H1 (cell line): ENCODE measurements around the gene SSBP3. TPM values are rescaled to one million over a fixed set of nuclear protein-coding genes. Genes with fewer than 3 reads are reported as not detected.

Source experiments
- CTCF ChIA-PET: fragments of 300-600 bp; sonication (Branson Sonifier 250); formaldehyde crosslinking; loops from one replicate; lab custom pipeline; 2021; ENCODE audit not compliant: partially characterized antibody; lab: Charles Lee
- POLR2A ChIA-PET: fragments of 300-600 bp; sonication (Branson Sonifier 250); formaldehyde crosslinking; loops from one replicate; lab custom pipeline; 2021; ENCODE audit warnings: inconsistent platforms; ENCODE audit not compliant: partially characterized antibody; lab: Charles Lee
- DNase-seq, 2 experiments: peaks; one replicate each; pipeline versions ENCODE4 v3.0.0 to v3.0.0-alpha.2; 2010 to 2022; ENCODE audit warnings: low spot score in 2 of 2, low read depth in 1 of 2, mixed read lengths in 1 of 2
- FAIRE-seq: peaks from 2 replicates; lab custom pipeline; 2011; peaks lifted over from hg19 to GRCh38; lab: Jason Lieb, UNC
- H2AFZ ChIP-seq: 2 replicates; pipeline ENCODE4 v1.8.1; 2012; ENCODE audit warnings: low read length, inconsistent platforms
- H2AK5ac ChIP-seq: 2 replicates; pipeline ENCODE4 v1.6.1; 2013; ENCODE audit warnings: low read depth, low read length
- H2BK120ac ChIP-seq: replicated peaks from 2 replicates; pipeline ENCODE3; 2013; ENCODE audit warnings: low read depth, low read length, inconsistent platforms
- H2BK12ac ChIP-seq: 2 replicates; pipeline ENCODE4 v1.6.1; 2013; ENCODE audit warnings: low read depth, low read length
- H2BK15ac ChIP-seq: 2 replicates; pipeline ENCODE4 v1.6.1; 2013; ENCODE audit warnings: low read length
- H2BK20ac ChIP-seq: 2 replicates; pipeline ENCODE4 v1.6.1; 2013; ENCODE audit warnings: low read length
- H2BK5ac ChIP-seq: 2 replicates; pipeline ENCODE4 v1.6.1; 2013; ENCODE audit warnings: low read depth, low read length
- H3K14ac ChIP-seq: 2 replicates; pipeline ENCODE4 v1.6.1; 2013; ENCODE audit warnings: inconsistent platforms; ENCODE audit not compliant: insufficient read length
- H3K18ac ChIP-seq: 2 replicates; pipeline ENCODE4 v1.6.1; 2013; ENCODE audit warnings: low read length; ENCODE audit errors: extremely low read depth
- H3K23ac ChIP-seq: 2 replicates; pipeline ENCODE4 v1.6.1; 2013; ENCODE audit warnings: inconsistent platforms; ENCODE audit not compliant: insufficient read length
- H3K23me2 ChIP-seq: 2 replicates; pipeline ENCODE4 v1.6.1; 2013; ENCODE audit warnings: low read depth, low read length
- H3K27ac ChIP-seq: 2 replicates; pipeline ENCODE4 v1.6.1; 2011; ENCODE audit warnings: low read depth, low read length, inconsistent platforms
- H3K27me3 ChIP-seq, 4 experiments: replicated peaks in 1 of 4; 1 replicate in 1 of 4; 2 replicates in 3 of 4; pipeline versions ENCODE4 v1.6.1 to v1.8.1; 2011 to 2013; ENCODE audit warnings: low read length in 3 of 4, mild to moderate bottlenecking in 3 of 4, inconsistent platforms in 2 of 4, mixed read lengths in 2 of 4, moderate library complexity in 1 of 4; ENCODE audit not compliant: control insufficient read depth in 3 of 4, insufficient read depth in 3 of 4; ENCODE audit errors: extremely low read depth in 1 of 4
- H3K36me3 ChIP-seq, 4 experiments: 2 replicates each; pipeline versions ENCODE4 v1.6.1 to v1.8.1; 2011 to 2013; ENCODE audit warnings: mild to moderate bottlenecking in 4 of 4, low read length in 3 of 4, moderate library complexity in 2 of 4, control low read depth in 1 of 4, inconsistent platforms in 1 of 4; ENCODE audit not compliant: insufficient read depth in 4 of 4, control insufficient read depth in 2 of 4
- H3K4ac ChIP-seq: replicated peaks from 2 replicates; pipeline ENCODE3; 2013; ENCODE audit warnings: low read length, low read depth, mixed read lengths, inconsistent platforms; ENCODE audit not compliant: insufficient read length
- H3K4me1 ChIP-seq, 4 experiments: replicated peaks in 1 of 4; 1 replicate in 1 of 4; 2 replicates in 3 of 4; pipeline versions ENCODE4 v1.6.1 to v1.8.1; 2011 to 2013; ENCODE audit warnings: low read length in 3 of 4, inconsistent platforms in 2 of 4, mixed read lengths in 1 of 4; ENCODE audit not compliant: insufficient read depth in 4 of 4, control insufficient read depth in 3 of 4
- H3K4me2 ChIP-seq, 2 experiments: 2 replicates each; pipeline versions ENCODE4 v1.6.1 to v1.8.1; 2011 to 2013; ENCODE audit warnings: low read depth in 2 of 2, low read length in 2 of 2, control low read depth in 1 of 2, inconsistent platforms in 1 of 2, mild to moderate bottlenecking in 1 of 2; ENCODE audit not compliant: insufficient read depth in 1 of 2
- H3K4me3 ChIP-seq, 4 experiments: fragments of 200-600, 300-600 bp in 1 of 4; sonication (generic), shearing (Covaris generic), sonication (Bioruptor Twin) in 1 of 4; 2 replicates each; pipeline versions ENCODE4 v1.5.1 to v1.8.1; 2011 to 2016; ENCODE audit warnings: low read length in 4 of 4, low read depth in 3 of 4, control low read depth in 2 of 4, inconsistent platforms in 2 of 4, mild to moderate bottlenecking in 2 of 4, mixed read lengths in 1 of 4, moderate library complexity in 1 of 4; ENCODE audit not compliant: insufficient read depth in 2 of 4; ENCODE audit errors: extremely low read depth in 1 of 4
- H3K56ac ChIP-seq: replicated peaks from 2 replicates; pipeline ENCODE3; 2013; ENCODE audit warnings: low read depth, mild to moderate bottlenecking, mixed read lengths, low read length, inconsistent platforms; ENCODE audit not compliant: insufficient read length
- H3K79me1 ChIP-seq: 2 replicates; pipeline ENCODE4 v1.6.1; 2013; ENCODE audit warnings: low read depth, low read length, control low read depth
- H3K79me2 ChIP-seq, 2 experiments: 2 replicates each; pipeline versions ENCODE4 v1.6.1 to v1.8.1; 2012 to 2013; ENCODE audit warnings: low read length in 2 of 2, mild to moderate bottlenecking in 2 of 2, inconsistent platforms in 1 of 2; ENCODE audit not compliant: insufficient read depth in 2 of 2, control insufficient read depth in 1 of 2
- H3K9ac ChIP-seq, 4 experiments: replicated peaks in 1 of 4; 1 replicate in 1 of 4; 2 replicates in 3 of 4; pipeline versions ENCODE4 v1.6.1 to v1.8.1; 2011 to 2013; ENCODE audit warnings: low read depth in 3 of 4, low read length in 3 of 4, control low read depth in 2 of 4, mild to moderate bottlenecking in 2 of 4, moderate library complexity in 2 of 4, inconsistent platforms in 1 of 4; ENCODE audit errors: extremely low read depth in 1 of 4
- H3K9me3 ChIP-seq, 2 experiments: 2 replicates each; pipeline versions ENCODE4 v1.6.1 to v1.8.1; 2012 to 2013; ENCODE audit warnings: mild to moderate bottlenecking in 2 of 2, moderate library complexity in 2 of 2, control low read depth in 1 of 2, inconsistent platforms in 1 of 2, low read depth in 1 of 2, low read length in 1 of 2, mixed read lengths in 1 of 2; ENCODE audit not compliant: insufficient read depth in 2 of 2
- H4K20me1 ChIP-seq, 2 experiments: replicated peaks in 1 of 2; 2 replicates each; pipeline versions ENCODE3 to v1.8.1; 2011 to 2013; ENCODE audit warnings: inconsistent platforms in 2 of 2, low read length in 2 of 2, mild to moderate bottlenecking in 1 of 2; ENCODE audit not compliant: insufficient read depth in 2 of 2, control insufficient read depth in 1 of 2
- H4K5ac ChIP-seq: 2 replicates; pipeline ENCODE4 v1.6.1; 2013; ENCODE audit warnings: low read length, low read depth, mixed read lengths, inconsistent platforms; ENCODE audit not compliant: insufficient read length
- H4K8ac ChIP-seq: 2 replicates; pipeline ENCODE4 v1.8.0; 2013; ENCODE audit warnings: mild to moderate bottlenecking, moderate library complexity, low read length, inconsistent platforms; ENCODE audit not compliant: insufficient read depth; ENCODE audit errors: extremely low read depth
- H4K91ac ChIP-seq: replicated peaks from 2 replicates; pipeline ENCODE3; 2013; ENCODE audit warnings: low read length, mixed read lengths, inconsistent platforms; ENCODE audit not compliant: insufficient read length
- ATF3 ChIP-seq: IDR thresholded peaks from 2 replicates; pipeline ENCODE4 v1.6.1; 2011; ENCODE audit warnings: low read depth, mild to moderate bottlenecking, low read length; ENCODE audit not compliant: insufficient read depth
- BACH1 ChIP-seq: IDR thresholded peaks from 2 replicates; pipeline ENCODE4 v1.6.1; 2012; ENCODE audit warnings: low read length, improper control_type of control experiment
- CHD1 ChIP-seq: IDR thresholded peaks from 2 replicates; pipeline ENCODE4 v1.6.1; 2012; ENCODE audit warnings: low read depth, low read length, improper control_type of control experiment
- CREB1 ChIP-seq: IDR thresholded peaks from 2 replicates; pipeline ENCODE4 v1.6.1; 2012; ENCODE audit warnings: inconsistent platforms
- CTBP2 ChIP-seq: IDR thresholded peaks from 2 replicates; pipeline ENCODE4 v1.7.0; 2011; ENCODE audit warnings: borderline replicate concordance, mild to moderate bottlenecking, moderate library complexity, mixed read lengths, low read length; ENCODE audit not compliant: insufficient read depth, insufficient read length
- CTCF ChIP-seq, 3 experiments: IDR thresholded peaks; 1 replicate in 2 of 3; 2 replicates in 1 of 3; pipeline versions ENCODE4 v1.5.1 to v1.6.1; 2011; ENCODE audit warnings: low read length in 3 of 3, mild to moderate bottlenecking in 3 of 3, inconsistent platforms in 2 of 3, low read depth in 1 of 3, moderate library complexity in 1 of 3; ENCODE audit not compliant: insufficient read depth in 1 of 3; ENCODE audit errors: control extremely low read depth in 1 of 3
- GABPA ChIP-seq: IDR thresholded peaks from 2 replicates; pipeline ENCODE4 v1.6.1; 2011; ENCODE audit warnings: mild to moderate bottlenecking, low read length, moderate library complexity, borderline replicate concordance; ENCODE audit not compliant: insufficient read depth
- SIRT6 ChIP-seq: IDR thresholded peaks from one replicate; pipeline ENCODE4 v1.7.1; 2012; ENCODE audit warnings: low read length, inconsistent platforms
- SUZ12 ChIP-seq: fragments of 200-600 bp; sonication (generic); IDR thresholded peaks from 2 replicates; pipeline ENCODE4 v1.6.1; 2012; ENCODE audit warnings: mild to moderate bottlenecking, inconsistent platforms, low read length, moderate library complexity, mixed read lengths
- WGBS, 2 experiments: shearing (Covaris generic) in 1 of 2; methylation state at CpG; one replicate each; pipeline versions ENCODE4 v1.1.6 to v1.1.7; 2013 to 2015; ENCODE audit warnings: low lambda C conversion rate in 2 of 2, mixed read lengths in 2 of 2, inconsistent platforms in 1 of 2, low coverage in 1 of 2, missing lambda C conversion rate in 1 of 2; ENCODE audit not compliant: insufficient replicate concordance in 2 of 2, insufficient coverage in 1 of 2, insufficient read length in 1 of 2; ENCODE audit errors: extremely low coverage in 1 of 2, missing lambda C conversion rate in 1 of 2; 5-methylcytosine and 5-hydroxymethylcytosine counted together
- polyA plus RNA-seq, 7 experiments: library from polyadenylated mRNA; depleted of rRNA in 3 of 7; stranded (reverse) in 5 of 7; unstranded in 2 of 7; fragments of >200 nt in 5 of 7; fragments of 200-250 nt in 2 of 7; gene quantifications; 1 replicate in 5 of 7; 2 replicates in 1 of 7; 4 replicates in 1 of 7; pipeline versions ENCODE4 v1.2.1 to v1.2.3, GENCODE V29; 2011 to 2013; ENCODE audit warnings: missing spikeins in 2 of 7, mixed read lengths in 2 of 7
- total RNA-seq: library from RNA; stranded (reverse); fragmentation: NEBNext Ultra II Directional; extraction: Animal tissue kit (Norgen Biotek cat#: 25700); gene quantifications from 2 replicates; pipeline ENCODE4 v1.2.1, GENCODE V29; 2021

The SSBP3 gene
- total and polyA plus RNA-seq, 2 of the 8 experiments (the other 6 are each of a cell fraction or from before 2014, with no cell fraction given), result 99.7 to 133 TPM

- Histone ChIP-seq H2BK12ac (no peak overlapping the region), H3K27ac (no peak overlapping the region), H3K9ac (no peak overlapping the region; a peak in 1 of 7 replicates), H3K23me2 (no peaks in the 10 kb centered on the region), H2BK5ac (no peak overlapping the region), H2BK20ac (no peak overlapping the region), H3K36me3 (no peaks in the 10 kb centered on the region), H4K8ac (no peak overlapping the region), H3K56ac (no peak overlapping the region), H3K79me2 (peaks cover 4 to 90% of the 10 kb centered on the region in 2 experiments), H3K4me2 (no peak overlapping the region), H3K18ac (no peak overlapping the region), H3K23ac (no peak overlapping the region), H2AK5ac (no peak overlapping the region), H4K5ac (no peak overlapping the region), H2AFZ (no peak overlapping the region), H2BK120ac (no peak overlapping the region), H4K91ac (no peak overlapping the region), H3K9me3 (no peaks in the 10 kb centered on the region), H3K14ac (no peak overlapping the region), H3K27me3 (no peaks in the 10 kb centered on the region), H4K20me1 (peaks cover 13 to 37% of the 10 kb centered on the region in 2 experiments), H3K4me1 (peaks cover 9 to 36% (median 25%) of the 10 kb centered on the region in 4 experiments), H2BK15ac (no peak overlapping the region), H3K4ac (no peak overlapping the region), H3K79me1 (peaks cover 45% of the 10 kb centered on the region), H3K4me3 (no peak overlapping the region)
- ChIA-PET CTCF (interaction anchor here (0.6 to 7.8 kb wide), 7 partner anchors 8 to 230 kb away, joined by 3 to 36 read pairs (median 4); no protein-coding TSS in a partner anchor), POLR2A (interaction anchor here (1.3 to 1.4 kb wide), 2 partner anchors 14 to 19 kb away, joined by 3 to 5 read pairs; no protein-coding TSS in a partner anchor)
- DNase-seq (no peak), FAIRE-seq (no peak)
- WGBS, 2 experiments, result 82% methylated on average over 6 of the region's 6 CpGs; no CpG with 5 or more reads in 1 of the 2 experiments
- TF ChIP-seq ATF3, result no peak
- TF ChIP-seq CREB1, result no peak
- TF ChIP-seq CTBP2, result no peak
- no peak for TF ChIP-seq SUZ12
- TF ChIP-seq GABPA, result no peak
- no peak for TF ChIP-seq BACH1
- no peak for TF ChIP-seq CTCF (IDR thresholded peaks at IDR 0.05; ENCODE audit: control extremely low read depth in 1 of 3, insufficient read depth in 1 of 3, low read depth in 1 of 3, low read length in 3 of 3)
- no peak for TF ChIP-seq CHD1
- no peak for TF ChIP-seq SIRT6
Observed at GRCh38 chr1:54289712-54290233, 116.4 kb downstream of the SSBP3 start.
